ENCODE data around the gene EIF1B. TPM values are rescaled to one million over a fixed set of nuclear protein-coding genes. Genes with fewer than 3 reads are reported as not detected.
"Not testable (repeated sequence)": the region's sequence is repeated elsewhere in the genome, so short reads cannot be mapped to it uniquely, and the experiment has no call there.

The EIF1B gene
- total RNA-seq, 6 experiments from 2014 or later: 32.0 to 41.6 (median 38.3) TPM

DNA sequence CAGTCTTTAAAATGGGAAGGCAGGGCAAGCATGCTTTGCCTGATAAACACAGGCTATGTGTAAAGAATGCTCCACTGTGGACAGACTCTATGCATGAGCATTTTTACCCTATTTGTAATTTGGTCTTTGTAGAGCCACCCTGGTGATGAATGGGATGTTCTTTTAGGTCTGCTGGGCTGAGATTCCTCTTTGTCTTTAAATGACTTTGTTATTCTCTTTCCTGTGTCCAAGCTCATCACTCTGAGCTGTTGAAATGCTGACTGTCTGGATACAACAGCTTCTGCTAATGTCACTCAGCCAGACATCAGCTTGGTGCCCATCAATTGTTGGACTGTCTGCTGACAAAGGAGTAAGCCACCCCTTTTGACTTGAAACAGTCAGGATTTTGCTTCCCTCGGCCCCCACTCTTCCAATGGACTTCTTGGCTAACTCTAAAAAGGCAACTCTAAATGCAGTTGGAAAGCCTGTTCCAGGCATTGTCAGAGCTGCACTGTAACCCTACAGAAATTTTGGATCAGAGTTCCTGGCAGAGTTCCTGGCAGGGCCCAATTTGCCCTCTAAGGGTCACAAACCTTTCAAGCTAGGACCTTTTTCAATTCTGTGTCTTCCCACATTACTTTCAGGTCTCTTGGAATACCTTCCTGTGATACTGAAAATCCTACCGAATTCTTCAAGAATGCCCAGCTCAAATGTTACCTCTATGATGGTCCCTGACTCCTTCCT is 40.5 kb upstream of the EIF1B start:
- Mint-ChIP-seq H3K27ac (no peak overlapping the region), H3K27me3 (ENCODE audit: insufficient read depth) (peaks cover 5% of the 10 kb centered on the region; the same call in 1 of the 2 replicates), H3K9me3 (no peaks in the 10 kb centered on the region), H3K4me1 (ENCODE audit: low read depth) (no peaks in the 10 kb centered on the region), H3K36me3 (ENCODE audit: low read depth) (no peaks in the 10 kb centered on the region), H3K4me3 (no peak overlapping the region)
- DNase-seq: no peak
- TF ChIP-seq, protein P1, sequence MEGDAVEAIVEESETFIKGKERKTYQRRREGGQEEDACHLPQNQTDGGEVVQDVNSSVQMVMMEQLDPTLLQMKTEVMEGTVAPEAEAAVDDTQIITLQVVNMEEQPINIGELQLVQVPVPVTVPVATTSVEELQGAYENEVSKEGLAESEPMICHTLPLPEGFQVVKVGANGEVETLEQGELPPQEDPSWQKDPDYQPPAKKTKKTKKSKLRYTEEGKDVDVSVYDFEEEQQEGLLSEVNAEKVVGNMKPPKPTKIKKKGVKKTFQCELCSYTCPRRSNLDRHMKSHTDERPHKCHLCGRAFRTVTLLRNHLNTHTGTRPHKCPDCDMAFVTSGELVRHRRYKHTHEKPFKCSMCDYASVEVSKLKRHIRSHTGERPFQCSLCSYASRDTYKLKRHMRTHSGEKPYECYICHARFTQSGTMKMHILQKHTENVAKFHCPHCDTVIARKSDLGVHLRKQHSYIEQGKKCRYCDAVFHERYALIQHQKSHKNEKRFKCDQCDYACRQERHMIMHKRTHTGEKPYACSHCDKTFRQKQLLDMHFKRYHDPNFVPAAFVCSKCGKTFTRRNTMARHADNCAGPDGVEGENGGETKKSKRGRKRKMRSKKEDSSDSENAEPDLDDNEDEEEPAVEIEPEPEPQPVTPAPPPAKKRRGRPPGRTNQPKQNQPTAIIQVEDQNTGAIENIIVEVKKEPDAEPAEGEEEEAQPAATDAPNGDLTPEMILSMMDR (IDR thresholded peaks at IDR 0.05): no peak

DNA sequence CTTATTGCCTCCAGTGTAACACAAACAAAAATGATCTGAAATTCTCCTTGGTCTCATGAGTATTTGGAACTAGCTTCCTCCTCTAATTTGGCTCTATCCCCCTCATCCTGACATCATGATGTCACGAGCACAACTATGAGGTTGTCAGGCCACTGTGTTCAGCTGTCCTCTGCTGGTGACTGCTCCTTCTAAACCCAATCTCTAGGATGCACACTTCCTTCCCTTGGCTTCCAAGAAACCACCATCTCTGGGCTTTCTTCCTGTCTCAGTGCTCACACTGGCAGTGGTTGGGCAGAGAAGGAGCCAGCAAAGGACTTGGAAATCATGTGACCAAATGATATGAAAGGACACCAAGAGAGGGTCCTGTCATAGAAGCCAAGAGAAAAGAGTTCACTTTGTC is 30.7 kb upstream of the EIF1B start:
- no peak overlapping the region for H3K27ac Mint-ChIP-seq
- H3K4me3 Mint-ChIP-seq: no peak overlapping the region
- H3K36me3 Mint-ChIP-seq (ENCODE audit: low read depth): no peaks in the 10 kb centered on the region
- H3K27me3 Mint-ChIP-seq (ENCODE audit: insufficient read depth): no peaks in the 10 kb centered on the region; the same call in none of the 2 replicates
- TF ChIP-seq, protein P1 (IDR thresholded peaks at IDR 0.05): no peak
- H3K4me1 Mint-ChIP-seq (ENCODE audit: low read depth): no peaks in the 10 kb centered on the region
- H3K9me3 Mint-ChIP-seq: no peaks in the 10 kb centered on the region
- DNase-seq: no peak

DNA sequence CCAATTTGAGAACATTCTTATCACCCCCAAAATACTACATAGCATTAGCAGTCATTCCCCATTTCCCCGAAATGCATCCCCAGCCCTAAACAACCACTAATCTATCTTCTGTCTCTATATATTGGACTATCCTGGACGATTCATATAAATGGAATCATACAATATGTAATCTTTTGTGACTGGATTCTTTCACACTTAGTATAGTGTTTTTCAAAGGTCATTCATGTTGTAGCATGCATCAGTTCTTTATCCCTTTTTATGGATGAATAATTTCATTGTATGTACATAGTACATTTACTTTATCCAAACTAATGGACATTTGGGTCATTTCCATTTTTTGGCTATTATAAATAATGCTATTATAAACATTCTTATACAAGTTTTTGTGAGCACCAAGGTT is 27.5 kb upstream of the EIF1B start:
- TF ChIP-seq, protein P1 (IDR thresholded peaks at IDR 0.05): no peak
- Mint-ChIP-seq H3K36me3 (ENCODE audit: low read depth) (no peaks in the 10 kb centered on the region), H3K4me3 (no peak overlapping the region), H3K27me3 (ENCODE audit: insufficient read depth) (peaks cover 3% of the 10 kb centered on the region; the same call in 1 of the 2 replicates), H3K4me1 (ENCODE audit: low read depth) (no peaks in the 10 kb centered on the region), H3K27ac (no peak overlapping the region), H3K9me3 (no peaks in the 10 kb centered on the region)
- DNase-seq: no peak

DNA sequence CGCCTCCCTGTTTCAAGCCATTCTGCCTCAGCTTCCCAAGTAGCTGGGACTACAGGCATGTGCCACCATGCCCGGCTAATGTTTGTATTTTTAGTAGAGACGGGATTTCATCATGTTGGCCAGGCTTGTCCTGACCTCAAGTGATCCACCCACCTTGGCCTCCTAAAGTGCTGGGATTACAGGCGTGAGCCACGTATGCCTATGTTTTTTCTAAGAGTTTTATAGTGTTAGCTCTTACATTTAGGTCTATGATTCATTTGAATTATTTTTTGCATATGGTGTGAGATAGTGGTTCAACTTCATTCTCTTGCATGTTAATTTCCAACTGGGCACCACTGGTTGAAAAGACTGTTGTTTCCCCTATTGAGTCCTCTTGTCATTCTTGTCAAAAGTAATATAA is 26.4 kb upstream of the EIF1B start:
- not testable (repeated sequence) for DNase-seq; H3K27ac Mint-ChIP-seq; H3K27me3 Mint-ChIP-seq (ENCODE audit: insufficient read depth); H3K4me3 Mint-ChIP-seq; H3K4me1 Mint-ChIP-seq (ENCODE audit: low read depth); H3K36me3 Mint-ChIP-seq (ENCODE audit: low read depth); H3K9me3 Mint-ChIP-seq

DNA sequence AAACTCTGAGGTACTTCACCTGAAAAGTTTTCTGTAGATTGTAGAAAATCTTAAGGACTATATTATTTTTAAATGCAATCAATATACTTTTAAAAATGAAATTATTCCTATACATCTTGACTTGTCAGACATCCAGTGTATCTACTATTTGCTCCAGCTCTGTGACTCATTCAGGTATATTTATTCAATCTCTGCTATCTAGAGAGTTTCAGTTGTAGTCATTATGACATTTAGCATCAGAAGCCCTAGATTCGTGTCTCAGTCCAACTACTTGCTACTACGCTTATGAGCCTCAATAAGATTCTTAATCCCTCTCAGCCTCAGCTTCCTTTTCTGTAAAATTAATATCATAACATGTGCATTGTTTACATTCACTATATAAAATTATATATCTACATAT is 22.3 kb upstream of the EIF1B start:
- H3K4me3 Mint-ChIP-seq: no peak overlapping the region

DNA sequence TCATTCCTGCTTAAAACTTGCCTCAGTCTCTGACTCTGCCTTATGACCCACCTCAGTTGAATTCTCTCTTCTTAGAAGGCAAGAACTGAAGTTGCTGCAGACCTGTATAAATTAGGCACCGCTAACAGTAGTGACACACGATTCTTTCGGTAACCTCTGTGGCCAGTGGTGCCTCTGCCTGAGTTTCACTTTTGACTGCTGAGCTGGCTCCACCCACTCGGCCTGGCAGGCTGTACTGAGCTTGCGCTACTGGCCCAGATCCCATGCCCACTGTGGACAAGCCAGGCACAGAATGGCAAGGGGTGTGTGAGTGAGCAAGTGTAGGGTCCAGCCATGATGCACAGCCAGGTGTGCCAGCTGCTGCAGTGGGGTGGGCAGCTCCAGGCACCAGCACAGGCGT is 19.1 kb upstream of the EIF1B start:
- peaks cover 2% of the 10 kb centered on the region for H3K27me3 Mint-ChIP-seq (ENCODE audit: insufficient read depth)
- no peaks in the 10 kb centered on the region for H3K9me3 Mint-ChIP-seq
- H3K4me1 Mint-ChIP-seq (ENCODE audit: low read depth): no peaks in the 10 kb centered on the region
- TF ChIP-seq, protein P1 (IDR thresholded peaks at IDR 0.05): no peak
- H3K36me3 Mint-ChIP-seq (ENCODE audit: low read depth): no peaks in the 10 kb centered on the region
- no peak overlapping the region for H3K27ac Mint-ChIP-seq
- no peak for DNase-seq
- no peak overlapping the region for H3K4me3 Mint-ChIP-seq

More for the DNA sequence above, 22.3 kb upstream of the EIF1B start:
- TF ChIP-seq, protein P1 (IDR thresholded peaks at IDR 0.05): no peak
- DNase-seq: no peak
- no peaks in the 10 kb centered on the region for H3K4me1 Mint-ChIP-seq (ENCODE audit: low read depth)
- peaks cover 3% of the 10 kb centered on the region for H3K27me3 Mint-ChIP-seq (ENCODE audit: insufficient read depth)
- no peaks in the 10 kb centered on the region for H3K9me3 Mint-ChIP-seq
- no peak overlapping the region for H3K27ac Mint-ChIP-seq
- H3K36me3 Mint-ChIP-seq (ENCODE audit: low read depth): no peaks in the 10 kb centered on the region

All from HFFc6 (cell line).